ENCODE results near the gene C5AR2.
"Not testable (repeated sequence)": the region's sequence is repeated elsewhere in the genome, so short reads cannot be mapped to it uniquely, and the experiment has no call there.

The C5AR2 gene

GRCh38 chr19:47323409-47323808 lies 8.6 kb upstream of the C5AR2 start:
- no peaks in the 10 kb centered on the region for H3K4me1 ChIP-seq (ENCODE audit: control insufficient read depth in 2 of 2, insufficient read depth in 2 of 2, low read length in 2 of 2)
- no peak overlapping the region for H3K9ac ChIP-seq (ENCODE audit: low read depth in 1 of 2, low read length in 2 of 2)
- no peak overlapping the region for H3K4me3 ChIP-seq (ENCODE audit: low read length in 2 of 2)
- H3K9me3 ChIP-seq (ENCODE audit: control insufficient read depth in 2 of 2, low read length in 2 of 2) = no peaks in the 10 kb centered on the region
- H3K27ac ChIP-seq (ENCODE audit: low read depth in 2 of 2, low read length in 2 of 2) = peak overlapping the region; percentile 65 to 74
- no peaks in the 10 kb centered on the region for H3K27me3 ChIP-seq (ENCODE audit: control insufficient read depth in 2 of 2, insufficient read depth in 2 of 2, low read length in 2 of 2)
- no peaks in the 10 kb centered on the region for H3K36me3 ChIP-seq (ENCODE audit: control insufficient read depth in 2 of 2, insufficient read depth in 2 of 2, low read length in 2 of 2)

GRCh38 chr19:47323872-47324271 lies 8.1 kb upstream of the C5AR2 start:
- Histone ChIP-seq H3K9ac (ENCODE audit: low read depth in 1 of 2, low read length in 2 of 2) (no peak overlapping the region), H3K4me3 (ENCODE audit: low read length in 2 of 2) (peak overlapping the region in 1 of 2 donors; percentile 41), H3K4me1 (ENCODE audit: control insufficient read depth in 2 of 2, insufficient read depth in 2 of 2, low read length in 2 of 2) (no peaks in the 10 kb centered on the region), H3K9me3 (ENCODE audit: control insufficient read depth in 2 of 2, low read length in 2 of 2) (no peaks in the 10 kb centered on the region), H3K27me3 (ENCODE audit: control insufficient read depth in 2 of 2, insufficient read depth in 2 of 2, low read length in 2 of 2) (no peaks in the 10 kb centered on the region), H3K36me3 (ENCODE audit: control insufficient read depth in 2 of 2, insufficient read depth in 2 of 2, low read length in 2 of 2) (no peaks in the 10 kb centered on the region), H3K27ac (ENCODE audit: low read depth in 2 of 2, low read length in 2 of 2) (peak overlapping the region; percentile 65 to 74)

GRCh38 chr19:47324502-47324901 lies 7.5 kb upstream of the C5AR2 start:
- Histone ChIP-seq H3K9me3 (ENCODE audit: control insufficient read depth in 2 of 2, low read length in 2 of 2) (no peaks in the 10 kb centered on the region), H3K4me3 (ENCODE audit: low read length in 2 of 2) (peak overlapping the region in 1 of 2 donors; percentile 41), H3K4me1 (ENCODE audit: control insufficient read depth in 2 of 2, insufficient read depth in 2 of 2, low read length in 2 of 2) (no peaks in the 10 kb centered on the region), H3K9ac (ENCODE audit: low read depth in 1 of 2, low read length in 2 of 2) (no peak overlapping the region), H3K27me3 (ENCODE audit: control insufficient read depth in 2 of 2, insufficient read depth in 2 of 2, low read length in 2 of 2) (no peaks in the 10 kb centered on the region), H3K36me3 (ENCODE audit: control insufficient read depth in 2 of 2, insufficient read depth in 2 of 2, low read length in 2 of 2) (no peaks in the 10 kb centered on the region), H3K27ac (ENCODE audit: low read depth in 2 of 2, low read length in 2 of 2) (peak overlapping the region; percentile 65 to 74)

GRCh38 chr19:47330466-47330869 lies 1.5 kb upstream of the C5AR2 start:
- H3K27me3 ChIP-seq (ENCODE audit: control insufficient read depth in 2 of 2, insufficient read depth in 2 of 2, low read length in 2 of 2) = peaks cover 0 to 5% of the 10 kb centered on the region in 2 donors
- H3K9ac ChIP-seq (ENCODE audit: low read depth in 1 of 2, low read length in 2 of 2) = peak overlapping the region in 1 of 2 donors; percentile 17
- no peaks in the 10 kb centered on the region for H3K9me3 ChIP-seq (ENCODE audit: control insufficient read depth in 2 of 2, low read length in 2 of 2)
- H3K4me3 ChIP-seq (ENCODE audit: low read length in 2 of 2) = no peak overlapping the region
- H3K36me3 ChIP-seq (ENCODE audit: control insufficient read depth in 2 of 2, insufficient read depth in 2 of 2, low read length in 2 of 2) = no peaks in the 10 kb centered on the region
- H3K27ac ChIP-seq (ENCODE audit: low read depth in 2 of 2, low read length in 2 of 2) = peak overlapping the region; percentile 51 to 65
- no peaks in the 10 kb centered on the region for H3K4me1 ChIP-seq (ENCODE audit: control insufficient read depth in 2 of 2, insufficient read depth in 2 of 2, low read length in 2 of 2)

- H3K27me3 ChIP-seq (ENCODE audit: control insufficient read depth in 2 of 2, insufficient read depth in 2 of 2, low read length in 2 of 2) = peaks cover 0 to 5% of the 10 kb centered on the region in 2 donors
- H3K4me1 ChIP-seq (ENCODE audit: control insufficient read depth in 2 of 2, insufficient read depth in 2 of 2, low read length in 2 of 2) = no peaks in the 10 kb centered on the region
- no peaks in the 10 kb centered on the region for H3K36me3 ChIP-seq (ENCODE audit: control insufficient read depth in 2 of 2, insufficient read depth in 2 of 2, low read length in 2 of 2)
- H3K4me3 ChIP-seq (ENCODE audit: low read length in 2 of 2) = no peak overlapping the region
- H3K27ac ChIP-seq (ENCODE audit: low read depth in 2 of 2, low read length in 2 of 2) = peak overlapping the region; percentile 37 to 48
- H3K9me3 ChIP-seq (ENCODE audit: control insufficient read depth in 2 of 2, low read length in 2 of 2) = no peaks in the 10 kb centered on the region
- H3K9ac ChIP-seq (ENCODE audit: low read depth in 1 of 2, low read length in 2 of 2) = no peak overlapping the region
Observed at GRCh38 chr19:47331490-47331889, 485 bp upstream of the C5AR2 start.

GRCh38 chr19:47336765-47337718 lies 5.1 kb downstream of the C5AR2 start:
- H3K9ac ChIP-seq (ENCODE audit: low read depth in 1 of 2, low read length in 2 of 2); H3K36me3 ChIP-seq (ENCODE audit: control insufficient read depth in 2 of 2, insufficient read depth in 2 of 2, low read length in 2 of 2); H3K9me3 ChIP-seq (ENCODE audit: control insufficient read depth in 2 of 2, low read length in 2 of 2); H3K27me3 ChIP-seq (ENCODE audit: control insufficient read depth in 2 of 2, insufficient read depth in 2 of 2, low read length in 2 of 2); H3K4me1 ChIP-seq (ENCODE audit: control insufficient read depth in 2 of 2, insufficient read depth in 2 of 2, low read length in 2 of 2); H3K4me3 ChIP-seq (ENCODE audit: low read length in 2 of 2): not testable (repeated sequence)
- peak overlapping the region in 1 of 2 donors; percentile 32 for H3K27ac ChIP-seq (ENCODE audit: low read depth in 2 of 2, low read length in 2 of 2)

GRCh38 chr19:47339196-47339880 lies 7.4 kb downstream of the C5AR2 start:
- H3K36me3 ChIP-seq (ENCODE audit: control insufficient read depth in 2 of 2, insufficient read depth in 2 of 2, low read length in 2 of 2) = no peaks in the 10 kb centered on the region
- H3K9ac ChIP-seq (ENCODE audit: low read depth in 1 of 2, low read length in 2 of 2) = no peak overlapping the region
- H3K27me3 ChIP-seq (ENCODE audit: control insufficient read depth in 2 of 2, insufficient read depth in 2 of 2, low read length in 2 of 2) = no peaks in the 10 kb centered on the region
- no peaks in the 10 kb centered on the region for H3K4me1 ChIP-seq (ENCODE audit: control insufficient read depth in 2 of 2, insufficient read depth in 2 of 2, low read length in 2 of 2)
- no peak overlapping the region for H3K27ac ChIP-seq (ENCODE audit: low read depth in 2 of 2, low read length in 2 of 2)
- H3K9me3 ChIP-seq (ENCODE audit: control insufficient read depth in 2 of 2, low read length in 2 of 2) = no peaks in the 10 kb centered on the region
- H3K4me3 ChIP-seq (ENCODE audit: low read length in 2 of 2) = no peak overlapping the region

- no peaks in the 10 kb centered on the region for H3K9me3 ChIP-seq (ENCODE audit: control insufficient read depth in 2 of 2, low read length in 2 of 2)
- no peaks in the 10 kb centered on the region for H3K27me3 ChIP-seq (ENCODE audit: control insufficient read depth in 2 of 2, insufficient read depth in 2 of 2, low read length in 2 of 2)
- no peak overlapping the region for H3K4me3 ChIP-seq (ENCODE audit: low read length in 2 of 2)
- H3K36me3 ChIP-seq (ENCODE audit: control insufficient read depth in 2 of 2, insufficient read depth in 2 of 2, low read length in 2 of 2) = no peaks in the 10 kb centered on the region
- H3K9ac ChIP-seq (ENCODE audit: low read depth in 1 of 2, low read length in 2 of 2) = no peak overlapping the region
- no peak overlapping the region for H3K27ac ChIP-seq (ENCODE audit: low read depth in 2 of 2, low read length in 2 of 2)
- no peaks in the 10 kb centered on the region for H3K4me1 ChIP-seq (ENCODE audit: control insufficient read depth in 2 of 2, insufficient read depth in 2 of 2, low read length in 2 of 2)
Observed at GRCh38 chr19:47340477-47341208, 8.7 kb downstream of the C5AR2 start.

- H3K4me3 ChIP-seq (ENCODE audit: low read length in 2 of 2) = no peak overlapping the region
- no peaks in the 10 kb centered on the region for H3K4me1 ChIP-seq (ENCODE audit: control insufficient read depth in 2 of 2, insufficient read depth in 2 of 2, low read length in 2 of 2)
- H3K27me3 ChIP-seq (ENCODE audit: control insufficient read depth in 2 of 2, insufficient read depth in 2 of 2, low read length in 2 of 2) = no peaks in the 10 kb centered on the region
- H3K36me3 ChIP-seq (ENCODE audit: control insufficient read depth in 2 of 2, insufficient read depth in 2 of 2, low read length in 2 of 2) = no peaks in the 10 kb centered on the region
- no peak overlapping the region for H3K9ac ChIP-seq (ENCODE audit: low read depth in 1 of 2, low read length in 2 of 2)
- no peaks in the 10 kb centered on the region for H3K9me3 ChIP-seq (ENCODE audit: control insufficient read depth in 2 of 2, low read length in 2 of 2)
- no peak overlapping the region for H3K27ac ChIP-seq (ENCODE audit: low read depth in 2 of 2, low read length in 2 of 2)
Observed at GRCh38 chr19:47341734-47342133, 9.8 kb downstream of the C5AR2 start.
